HG03571 (cell line): ENCODE data around the gene DUSP22.

Source experiments
- ATAC-seq: cut with Tn5 transposase; IDR thresholded peaks from one replicate; pipeline ENCODE4 v1.9.1; 2021; ENCODE audit not compliant: unreplicated experiment

Gene DUSP22

GRCh38 chr6:308768-309167 is 16.5 kb downstream of the DUSP22 start:
- ATAC-seq: no peak

GRCh38 chr6:309947-310346 is 17.7 kb downstream of the DUSP22 start:
- no peak for ATAC-seq

GRCh38 chr6:310671-311070 is 18.4 kb downstream of the DUSP22 start:
- no peak for ATAC-seq

- no peak for ATAC-seq
These were observed 19.5 kb downstream of the DUSP22 start for GRCh38 chr6:311679-312220.

GRCh38 chr6:313087-313486 is 20.8 kb downstream of the DUSP22 start:
- peak; percentile 35 for ATAC-seq

GRCh38 chr6:313917-314316 is 21.6 kb downstream of the DUSP22 start:
- no peak for ATAC-seq

- no peak for ATAC-seq
These were observed 22.1 kb downstream of the DUSP22 start for GRCh38 chr6:314377-314776.

GRCh38 chr6:315226-315625 is 22.9 kb downstream of the DUSP22 start:
- ATAC-seq: no peak

GRCh38 chr6:315921-316752 is 23.9 kb downstream of the DUSP22 start:
- ATAC-seq: no peak

GRCh38 chr6:316753-317038 is 24.4 kb downstream of the DUSP22 start:
- ATAC-seq: no peak

GRCh38 chr6:317060-317447 is 24.8 kb downstream of the DUSP22 start:
- no peak for ATAC-seq

- peak; percentile 28 for ATAC-seq
These were observed 25.3 kb downstream of the DUSP22 start for GRCh38 chr6:317448-318144.

GRCh38 chr6:318243-318890 is 26.1 kb downstream of the DUSP22 start:
- ATAC-seq: no peak

GRCh38 chr6:319177-320131 is 27.2 kb downstream of the DUSP22 start:
- ATAC-seq: peak; percentile 46

GRCh38 chr6:320351-321157 is 28.3 kb downstream of the DUSP22 start:
- ATAC-seq: no peak

GRCh38 chr6:321158-321438 is 28.8 kb downstream of the DUSP22 start:
- no peak for ATAC-seq

- ATAC-seq: no peak
These were observed 29.4 kb downstream of the DUSP22 start for GRCh38 chr6:321536-322258.

- ATAC-seq: no peak
These were observed 30.1 kb downstream of the DUSP22 start for GRCh38 chr6:322259-322930.
